Adipocyte (in vitro differentiated cells): ENCODE results near the gene MMP17.
A peak's percentile ranks its signal among the peaks of the same experiment; 100 is the strongest.
"Not testable (repeated sequence)": the region's sequence is repeated elsewhere in the genome, so short reads cannot be mapped to it uniquely, and the experiment has no call there.

Experiments used
- DNase-seq: peaks from one replicate; pipeline ENCODE4 v3.0.0-alpha.2; 2015; ENCODE audit warnings: low read depth
- H3K27me3 ChIP-seq: replicated peaks from 2 replicates; pipeline ENCODE4 v1.7.0; 2013; ENCODE audit warnings: mild to moderate bottlenecking, low read length, moderate library complexity; ENCODE audit not compliant: control insufficient read depth, insufficient read depth
- H3K36me3 ChIP-seq: 2 replicates; pipeline ENCODE4 v1.7.0; 2013; ENCODE audit warnings: low read length, mild to moderate bottlenecking, moderate library complexity; ENCODE audit not compliant: control insufficient read depth, insufficient read depth, severe bottlenecking
- H3K4me1 ChIP-seq: 2 replicates; pipeline ENCODE4 v1.7.0; 2013; ENCODE audit warnings: mild to moderate bottlenecking, low read length, moderate library complexity; ENCODE audit not compliant: control insufficient read depth, insufficient read depth
- H3K4me3 ChIP-seq: 2 replicates; pipeline ENCODE4 v1.7.0; 2013; ENCODE audit warnings: mild to moderate bottlenecking, low read length, moderate library complexity
- H3K9ac ChIP-seq: 2 replicates; pipeline ENCODE4 v1.7.0; 2013; ENCODE audit warnings: mild to moderate bottlenecking, low read length, moderate library complexity
- H3K9me3 ChIP-seq: 2 replicates; pipeline ENCODE4 v1.7.0; 2013; ENCODE audit warnings: mild to moderate bottlenecking, low read length, moderate library complexity; ENCODE audit not compliant: control insufficient read depth

MMP17 gene

GRCh38 chr12:131800594-131801135 is 27.5 kb upstream of the MMP17 start:
- Histone ChIP-seq H3K36me3 (peaks cover 28% of the 10 kb centered on the region), H3K27me3 (no peaks in the 10 kb centered on the region), H3K9ac (no peak overlapping the region), H3K4me3 (no peak overlapping the region), H3K9me3 (no peaks in the 10 kb centered on the region), H3K4me1 (peaks cover 7% of the 10 kb centered on the region)
- DNase-seq = no peak

- no peaks in the 10 kb centered on the region for H3K27me3 ChIP-seq
- H3K36me3 ChIP-seq = peaks cover 28% of the 10 kb centered on the region
- DNase-seq = no peak
Measured at GRCh38 chr12:131801254-131801866, 26.8 kb upstream of the MMP17 start.

GRCh38 chr12:131803961-131804521 is 24.2 kb upstream of the MMP17 start:
- H3K4me3 ChIP-seq = peak overlapping the region; percentile 27
- no peaks in the 10 kb centered on the region for H3K27me3 ChIP-seq
- peak overlapping the region; percentile 4 for H3K9ac ChIP-seq
- DNase-seq = peak; percentile 36
- H3K9me3 ChIP-seq = no peaks in the 10 kb centered on the region
- peaks cover 7% of the 10 kb centered on the region for H3K4me1 ChIP-seq
- H3K36me3 ChIP-seq = peaks cover 20% of the 10 kb centered on the region

More at GRCh38 chr12:131801254-131801866, 26.8 kb upstream of the MMP17 start:
- Histone ChIP-seq H3K9ac (no peak overlapping the region), H3K4me1 (peaks cover 7% of the 10 kb centered on the region), H3K9me3 (no peaks in the 10 kb centered on the region), H3K4me3 (no peak overlapping the region)

- no peaks in the 10 kb centered on the region for H3K9me3 ChIP-seq
- no peaks in the 10 kb centered on the region for H3K27me3 ChIP-seq
- no peak for DNase-seq
- H3K36me3 ChIP-seq = peaks cover 7% of the 10 kb centered on the region
- no peak overlapping the region for H3K4me3 ChIP-seq
- H3K4me1 ChIP-seq = peaks cover 7% of the 10 kb centered on the region
- no peak overlapping the region for H3K9ac ChIP-seq
Measured at GRCh38 chr12:131805421-131805820, 22.8 kb upstream of the MMP17 start.

- DNase-seq = no peak
- Histone ChIP-seq H3K9ac (no peak overlapping the region), H3K27me3 (no peaks in the 10 kb centered on the region), H3K9me3 (no peaks in the 10 kb centered on the region), H3K4me3 (no peak overlapping the region), H3K4me1 (peaks cover 7% of the 10 kb centered on the region), H3K36me3 (peaks cover 6% of the 10 kb centered on the region)
Measured at GRCh38 chr12:131806674-131807073, 21.5 kb upstream of the MMP17 start.

GRCh38 chr12:131808744-131809371 is 19.3 kb upstream of the MMP17 start:
- Histone ChIP-seq H3K4me1 (peaks cover 5% of the 10 kb centered on the region), H3K36me3 (no peaks in the 10 kb centered on the region), H3K27me3 (no peaks in the 10 kb centered on the region), H3K9ac (peak overlapping the region; percentile 42), H3K9me3 (no peaks in the 10 kb centered on the region), H3K4me3 (peak overlapping the region; percentile 66)
- no peak for DNase-seq

GRCh38 chr12:131809476-131810254 is 18.5 kb upstream of the MMP17 start:
- H3K36me3 ChIP-seq, H3K4me3 ChIP-seq, H3K9me3 ChIP-seq, H3K4me1 ChIP-seq, H3K9ac ChIP-seq, H3K27me3 ChIP-seq, DNase-seq: not testable (repeated sequence)

GRCh38 chr12:131810726-131811125 is 17.5 kb upstream of the MMP17 start:
- Histone ChIP-seq H3K27me3 (no peaks in the 10 kb centered on the region), H3K9ac (no peak overlapping the region), H3K4me3 (no peak overlapping the region), H3K36me3 (no peaks in the 10 kb centered on the region), H3K9me3 (no peaks in the 10 kb centered on the region), H3K4me1 (no peaks in the 10 kb centered on the region)
- no peak for DNase-seq

GRCh38 chr12:131815131-131815530 is 13.1 kb upstream of the MMP17 start:
- no peaks in the 10 kb centered on the region for H3K9me3 ChIP-seq
- no peak overlapping the region for H3K4me3 ChIP-seq
- no peak for DNase-seq
- no peaks in the 10 kb centered on the region for H3K36me3 ChIP-seq
- H3K4me1 ChIP-seq = peaks cover 22% of the 10 kb centered on the region
- H3K27me3 ChIP-seq = no peaks in the 10 kb centered on the region
- no peak overlapping the region for H3K9ac ChIP-seq

- H3K36me3 ChIP-seq = no peaks in the 10 kb centered on the region
- H3K9me3 ChIP-seq = no peaks in the 10 kb centered on the region
- no peak overlapping the region for H3K4me3 ChIP-seq
- no peak for DNase-seq
- peaks cover 22% of the 10 kb centered on the region for H3K4me1 ChIP-seq
- no peaks in the 10 kb centered on the region for H3K27me3 ChIP-seq
- H3K9ac ChIP-seq = no peak overlapping the region
Measured at GRCh38 chr12:131816495-131816894, 11.7 kb upstream of the MMP17 start.

GRCh38 chr12:131817241-131817640 is 11.0 kb upstream of the MMP17 start:
- Histone ChIP-seq H3K36me3 (no peaks in the 10 kb centered on the region), H3K9ac (no peak overlapping the region), H3K27me3 (no peaks in the 10 kb centered on the region), H3K9me3 (no peaks in the 10 kb centered on the region), H3K4me1 (peaks cover 22% of the 10 kb centered on the region), H3K4me3 (no peak overlapping the region)
- no peak for DNase-seq
